Dermis microvascular lymphatic vessel endothelial cell (primary cell): ENCODE results near the gene DEFB128. TPM values are rescaled to one million over a fixed set of nuclear protein-coding genes. Genes with fewer than 3 reads are reported as not detected.
"Not testable (repeated sequence)": the region's sequence is repeated elsewhere in the genome, so short reads cannot be mapped to it uniquely, and the experiment has no call there.

Source experiments
- DNase-seq, 2 donors: peaks; one replicate each; pipeline versions ENCODE4 v3.0.0 to v3.0.0-alpha.2; 2010; ENCODE audit warnings: low read depth in 2 of 2
- total RNA-seq: library from RNA; depleted of rRNA; stranded (reverse); fragments of >200 nt; gene quantifications from 2 replicates; pipeline ENCODE4 v1.2.1, GENCODE V29; 2014

DEFB128 gene
- not detected in 2 replicates for total RNA-seq

DNA sequence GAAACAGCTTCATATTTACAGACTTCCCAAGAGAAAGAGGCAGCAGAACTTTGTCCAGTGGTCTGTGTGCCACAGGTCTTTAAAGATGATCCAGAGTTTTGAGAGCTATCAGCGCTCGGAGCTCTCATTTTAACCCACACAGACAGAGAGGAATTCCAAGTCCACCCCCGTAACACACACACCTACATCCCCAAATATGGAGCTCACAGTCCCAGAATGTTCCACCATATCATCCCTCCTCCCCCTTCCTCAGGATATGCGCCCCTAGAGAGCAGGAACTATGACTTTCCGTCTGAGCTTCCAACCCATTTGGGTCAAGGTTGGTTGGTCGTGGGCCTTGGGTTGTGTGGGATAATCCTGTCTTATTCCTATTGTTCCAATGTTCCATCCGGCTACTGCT is at the start of gene DEFB128:
Gene DEFB128 (minus strand): TSS at position 101 of the 400 bp plus-strand sequence. CDS start 88 bp downstream, at position 13.
- no peak for DNase-seq

DNA sequence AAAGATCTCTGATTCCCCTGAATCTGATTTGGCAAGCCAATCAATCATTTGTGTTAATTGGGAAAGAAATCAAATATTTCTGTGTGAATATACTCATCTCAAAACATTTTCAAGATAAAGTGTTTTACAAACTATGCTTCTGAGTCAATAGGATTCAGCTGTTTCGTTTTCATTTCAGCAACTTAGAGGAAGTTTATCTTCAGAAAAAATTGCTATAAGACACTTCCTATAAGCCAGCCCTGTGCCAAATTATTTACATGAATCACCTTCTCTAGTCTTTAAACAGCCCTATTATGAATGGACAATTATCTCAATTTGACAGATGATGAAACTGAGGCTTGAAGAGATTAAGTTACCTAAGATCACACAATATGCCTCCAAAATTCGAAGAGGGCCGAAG is 48.4 kb upstream of the DEFB128 start:
- no peak for DNase-seq

- no peak for DNase-seq
These were observed 48.0 kb upstream of the DEFB128 start for GRCh38 chr20:237489-237888.

GRCh38 chr20:235891-236290 is 46.4 kb upstream of the DEFB128 start:
- peak in 1 of 2 donors; percentile 30 for DNase-seq

DNA sequence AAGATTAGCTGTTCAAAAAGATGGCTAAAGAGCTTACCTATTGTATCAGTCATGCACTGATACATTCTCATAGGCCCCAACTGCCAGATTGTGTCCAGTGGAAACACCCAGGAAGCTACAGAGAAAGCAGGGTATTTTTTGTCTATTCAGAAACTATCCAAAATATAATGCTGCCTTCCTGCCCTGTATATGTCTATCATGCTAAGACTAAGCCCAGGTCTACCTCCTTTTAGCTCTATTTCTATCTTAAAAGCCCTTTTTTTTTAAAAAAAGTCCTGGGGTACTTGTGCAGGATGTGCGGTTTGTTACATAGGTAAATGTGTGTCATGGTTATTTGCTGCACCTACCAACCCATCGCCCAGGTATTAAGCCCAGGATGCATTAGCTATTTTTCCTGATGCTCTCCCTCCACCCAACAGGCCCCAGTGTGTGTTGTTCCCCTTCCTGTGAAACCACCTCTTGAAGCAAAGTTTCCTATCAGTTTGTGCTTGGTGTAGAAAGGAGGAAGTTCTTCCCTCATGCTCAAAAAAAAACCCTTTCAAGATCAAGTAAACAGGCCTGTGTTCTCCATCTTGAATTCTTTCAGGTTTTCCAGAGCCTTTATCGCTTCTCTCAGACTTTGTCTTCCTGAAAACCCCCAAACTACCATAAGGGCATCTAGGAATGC is 38.1 kb upstream of the DEFB128 start:
- no peak for DNase-seq

DNA sequence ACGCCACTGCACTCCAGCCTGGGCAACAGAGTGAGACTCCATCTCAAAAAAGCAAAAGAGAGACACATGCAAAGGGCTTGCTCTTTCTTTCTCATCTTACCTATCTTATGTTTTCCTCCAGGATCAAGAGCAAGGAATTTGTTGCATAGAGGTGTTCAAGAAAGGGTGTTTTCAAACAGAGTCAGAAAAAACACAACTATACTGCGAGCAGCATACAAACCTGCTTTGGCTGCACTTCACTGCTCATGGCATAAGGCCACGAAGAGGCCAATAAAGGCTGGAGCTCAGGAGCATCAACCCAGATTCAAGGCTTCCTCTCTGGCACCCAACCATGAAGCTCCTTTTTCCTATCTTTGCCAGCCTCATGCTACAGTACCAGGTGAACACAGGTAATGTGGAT is 37.4 kb upstream of the DEFB128 start, which contains the start of gene DEFB129:
Gene DEFB129 (plus strand): TSS at position 301 of the 400 bp plus-strand sequence. CDS start 31 bp downstream, at position 332.
- no peak for DNase-seq

DNA sequence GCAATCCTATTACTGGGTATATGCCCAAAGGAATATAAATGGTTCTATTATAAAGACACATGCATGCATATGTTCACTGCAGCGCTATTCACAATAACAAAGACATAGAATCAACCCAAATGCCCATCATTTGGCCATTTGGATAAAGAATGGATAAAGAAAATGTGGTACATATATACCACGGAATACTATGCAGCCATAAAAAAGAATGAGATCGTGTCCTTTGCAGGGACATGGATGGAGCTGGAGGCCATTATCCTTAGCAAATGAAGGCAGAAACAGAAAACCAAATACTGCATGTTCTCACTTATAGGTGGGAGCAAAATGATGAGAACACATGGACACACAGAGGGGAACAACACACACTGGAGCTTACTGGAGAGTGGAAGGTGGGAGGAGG is 36.4 kb upstream of the DEFB128 start:
- DNase-seq, result not testable (repeated sequence)

DNA sequence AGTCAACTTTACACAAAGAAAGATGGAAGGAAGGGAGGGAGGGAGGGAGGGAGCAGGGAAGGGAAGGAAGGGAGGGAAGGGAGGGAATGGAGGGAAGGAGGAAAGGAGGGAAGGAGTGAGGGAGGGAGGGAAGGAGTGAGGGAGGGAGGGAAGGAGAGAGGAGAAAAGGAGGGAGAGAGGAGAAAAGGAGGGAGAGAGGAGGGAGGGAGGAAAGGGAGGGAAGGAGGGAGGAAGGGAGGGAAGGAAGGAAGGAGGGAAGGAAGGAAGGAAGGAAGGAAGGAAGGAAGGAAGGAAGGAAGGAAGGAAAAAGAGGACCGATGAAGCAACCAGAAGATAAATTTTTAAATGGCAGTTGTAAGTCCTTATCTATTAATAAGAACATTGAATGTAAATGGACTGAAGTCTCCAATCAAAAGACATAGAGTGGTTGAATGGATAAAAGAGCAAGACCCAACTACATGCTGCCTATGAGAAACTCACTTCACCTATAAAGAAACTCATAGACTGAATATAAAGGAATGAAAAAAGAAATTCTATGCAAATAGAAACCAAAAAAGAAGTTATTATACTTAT is 31.8 kb upstream of the DEFB128 start:
- DNase-seq, result no peak

DNA sequence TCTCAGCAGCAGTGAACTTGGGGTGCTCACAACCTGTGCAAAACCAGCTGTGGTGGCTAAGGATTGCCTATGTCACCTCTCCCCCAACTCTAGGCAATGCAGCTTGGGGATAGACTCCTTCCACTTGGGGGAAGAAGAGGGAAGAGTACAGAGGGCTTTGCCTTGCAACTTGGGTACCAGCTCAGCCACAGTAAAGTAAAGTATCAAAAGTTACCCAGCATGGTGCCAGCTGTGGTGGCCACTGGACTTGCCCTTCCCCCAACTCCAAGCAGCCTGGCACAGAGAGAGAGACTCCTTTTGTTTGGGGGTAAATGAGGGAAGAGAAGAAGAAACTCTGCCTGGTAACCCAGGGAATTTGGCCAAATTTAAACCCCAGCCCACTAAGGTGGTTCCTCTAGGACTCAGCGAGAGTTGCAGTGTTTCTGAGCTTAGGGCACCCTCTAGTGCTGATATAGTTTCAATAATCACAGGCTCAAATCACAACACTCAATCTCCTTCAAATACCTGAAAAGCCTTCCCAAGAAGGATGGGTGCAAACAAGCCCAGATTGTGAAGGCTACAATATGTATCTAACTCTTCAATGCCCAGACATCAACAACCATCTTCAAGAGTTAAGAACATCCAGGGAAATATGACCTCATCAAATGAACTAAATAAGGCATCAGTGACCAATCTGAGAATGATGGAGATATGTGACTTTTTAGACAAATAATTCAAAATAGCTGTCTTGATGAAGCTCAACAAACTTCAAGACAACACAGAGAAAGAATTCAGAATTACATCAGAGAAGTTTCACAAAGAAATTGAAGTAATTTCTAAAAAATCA is 30.0 kb upstream of the DEFB128 start:
- peak in 1 of 2 donors; percentile 9 for DNase-seq

DNA sequence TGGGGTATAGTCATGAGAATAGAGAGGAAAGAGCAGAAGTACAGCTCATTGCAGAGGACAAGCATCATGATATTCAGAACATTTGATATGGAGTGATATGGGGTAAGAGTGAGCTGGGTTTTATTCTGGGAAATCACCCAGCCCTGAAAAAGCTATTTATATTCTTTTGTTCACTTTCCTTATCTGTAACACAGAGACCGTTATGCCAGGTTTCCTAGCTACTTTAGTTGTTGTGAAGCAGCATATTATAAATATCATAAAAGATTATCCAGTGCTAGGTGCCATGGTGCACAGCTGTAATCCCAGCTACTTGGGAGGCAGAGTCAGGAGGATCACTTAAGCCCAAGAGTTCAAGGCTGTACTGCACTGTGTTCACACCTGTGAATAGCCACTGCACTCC is 27.8 kb upstream of the DEFB128 start:
- no peak for DNase-seq

- no peak for DNase-seq
These were observed 26.3 kb upstream of the DEFB128 start for GRCh38 chr20:215796-216195.

GRCh38 chr20:214383-214782 is 24.9 kb upstream of the DEFB128 start:
- DNase-seq, result no peak

DNA sequence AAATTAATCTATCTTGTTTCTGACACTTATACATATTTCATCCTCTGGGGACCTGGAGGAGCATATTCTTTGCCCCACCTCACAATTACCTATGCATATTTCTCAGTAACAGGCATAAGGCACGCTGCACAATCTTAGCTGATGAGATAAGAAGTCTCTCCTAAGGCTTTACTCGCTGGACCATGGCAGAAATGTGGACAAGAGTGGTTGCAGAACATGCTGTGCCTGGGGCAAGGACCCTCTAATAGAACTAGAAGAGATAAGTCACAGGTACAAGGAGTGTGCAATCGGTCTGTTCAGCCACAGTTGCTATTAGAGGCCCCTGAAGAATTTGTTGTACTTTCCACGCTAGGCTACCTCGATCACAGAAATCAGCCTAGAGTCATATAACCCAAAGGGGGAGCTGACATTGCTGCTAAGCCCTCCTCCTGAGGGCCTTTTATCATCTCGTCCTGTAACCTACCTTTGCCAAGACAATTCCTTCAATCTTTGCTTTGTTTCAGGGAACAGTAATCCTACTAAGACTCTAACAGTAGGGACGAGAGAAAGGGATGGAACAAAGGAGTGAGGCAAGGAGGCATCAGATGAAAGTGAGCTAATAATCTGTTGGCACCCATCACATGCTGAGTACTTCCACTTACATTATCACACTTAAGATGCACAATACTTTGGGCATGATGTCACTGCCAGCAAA is 21.4 kb upstream of the DEFB128 start:
- no peak for DNase-seq

DNA sequence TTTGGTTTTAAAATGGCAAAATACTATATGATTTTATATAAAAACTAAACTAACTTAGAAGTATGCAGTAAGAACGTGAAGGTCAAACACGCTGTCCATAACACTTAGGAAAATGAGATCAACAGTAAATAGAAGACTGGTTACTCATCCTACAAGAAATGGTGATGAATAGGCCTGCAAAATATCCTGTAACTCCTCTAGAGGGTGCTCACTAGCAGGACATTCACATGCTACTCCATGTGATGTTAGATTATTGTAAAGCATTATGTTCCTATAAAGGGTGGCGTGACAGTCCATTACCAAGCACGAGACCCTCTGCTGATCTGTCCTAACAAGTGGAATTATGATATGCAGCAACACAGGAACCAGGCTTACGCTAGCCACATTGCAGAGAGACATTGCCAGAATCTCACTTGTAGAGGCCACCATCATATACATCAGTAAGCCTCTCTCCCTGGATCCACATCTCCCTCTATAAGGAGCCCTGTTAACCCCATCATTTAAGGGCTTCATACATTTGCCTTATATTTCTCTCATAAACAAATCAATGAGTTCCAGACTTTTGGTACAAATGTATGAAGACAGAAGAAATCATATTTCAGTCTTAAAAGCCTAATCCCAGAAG is 19.5 kb upstream of the DEFB128 start:
- DNase-seq, result peak; percentile 59 to 73

- not testable (repeated sequence) for DNase-seq
These were observed 14.1 kb upstream of the DEFB128 start for GRCh38 chr20:203630-204029.

GRCh38 chr20:199996-200395 is 10.5 kb upstream of the DEFB128 start:
- no peak for DNase-seq

DNA sequence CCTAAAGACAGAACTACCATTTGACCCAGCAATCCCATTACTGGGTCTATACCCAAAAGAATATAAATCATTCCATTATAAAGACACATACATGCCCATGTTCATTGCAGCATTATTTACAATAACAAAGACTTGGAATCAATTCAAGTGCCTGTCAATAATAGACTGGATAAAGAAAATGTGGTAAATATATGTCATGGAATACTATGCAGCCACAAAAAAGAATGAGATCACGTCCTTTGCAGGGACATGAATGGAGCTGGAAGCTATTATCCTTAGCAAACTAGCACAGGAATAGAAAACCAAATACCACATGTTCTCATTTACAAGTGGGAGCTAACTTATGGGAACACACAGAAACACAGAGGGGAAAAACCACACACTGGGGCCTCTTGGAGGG is 8.7 kb upstream of the DEFB128 start:
- DNase-seq, result no peak

GRCh38 chr20:187733-188132 is 1.8 kb downstream of the DEFB128 start:
- DNase-seq, result no peak

- DNase-seq, result no peak
These were observed 5.2 kb downstream of the DEFB128 start for GRCh38 chr20:184288-184687.

DNA sequence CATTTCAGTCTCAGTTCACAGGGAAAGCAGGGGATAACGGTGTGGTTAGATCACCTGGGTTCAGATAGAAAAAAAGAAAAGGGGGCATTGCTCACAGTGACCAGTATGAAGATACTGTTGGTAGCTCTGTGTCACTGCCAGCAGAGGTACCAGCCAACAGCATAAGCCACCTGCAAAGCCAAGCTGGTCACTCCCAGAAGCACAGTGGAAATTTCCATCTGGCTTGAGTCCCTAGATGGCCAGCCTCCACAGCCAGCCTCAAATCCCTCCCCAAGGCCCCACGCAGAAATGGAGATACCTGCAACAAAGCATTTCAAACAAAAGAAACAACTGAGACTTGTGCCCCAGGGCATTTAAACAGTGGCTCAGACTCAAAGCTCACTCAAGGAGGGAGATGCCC is 20.6 kb downstream of the DEFB128 start:
- no peak for DNase-seq

GRCh38 chr20:164618-165017 is 24.9 kb downstream of the DEFB128 start:
- no peak for DNase-seq
